DLD1 (cell line): ENCODE data around the gene TPCN2.

Source experiments
- in situ Hi-C: cut with HindIII; loops from 2 replicates; pipeline ENCODE4 v1.10.0; 2017; ENCODE audit warnings: low sequenced_read_pairs

TPCN2 gene

DNA sequence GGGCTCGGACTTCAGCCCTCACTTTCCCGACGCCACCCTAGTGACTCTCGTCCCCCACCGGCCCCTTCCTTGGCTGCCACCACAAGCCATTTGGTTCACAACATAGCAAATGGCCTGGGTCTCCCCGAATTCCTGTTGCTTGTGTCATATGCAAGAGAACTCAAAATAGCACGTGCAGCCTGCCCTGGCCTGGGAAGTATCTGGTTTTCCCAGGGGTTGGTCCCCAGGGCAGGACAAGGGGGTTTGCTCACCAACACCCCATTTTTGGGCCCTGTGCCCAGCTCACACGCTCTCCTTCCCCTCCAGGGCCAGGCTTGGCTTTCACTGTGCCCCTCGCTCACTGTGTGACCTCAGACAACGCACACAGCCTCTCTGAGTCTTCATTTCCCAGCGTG lies 12.8 kb upstream of the TPCN2 start:
- in situ Hi-C loops = no loop called here

DNA sequence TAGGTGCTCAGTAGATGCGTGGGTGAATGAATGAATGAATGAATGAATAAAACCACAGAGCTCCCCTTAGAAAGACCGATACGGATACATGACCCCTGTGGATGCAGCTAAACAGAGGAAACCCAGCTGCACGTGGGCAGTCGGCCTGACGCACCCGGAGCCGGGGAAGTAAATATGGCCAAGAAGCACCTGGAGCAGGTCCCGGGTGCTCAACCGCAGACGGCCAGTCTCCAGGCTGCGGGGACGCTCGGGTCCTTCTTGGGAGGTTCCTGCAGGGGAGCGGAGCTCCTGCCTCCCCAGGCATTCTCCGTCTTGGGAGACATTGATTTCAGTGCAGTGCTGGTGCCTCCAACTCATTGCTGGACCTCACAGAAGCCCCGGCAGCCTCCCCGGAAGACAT lies 11.7 kb upstream of the TPCN2 start:
- in situ Hi-C loops = no loop called here

DNA sequence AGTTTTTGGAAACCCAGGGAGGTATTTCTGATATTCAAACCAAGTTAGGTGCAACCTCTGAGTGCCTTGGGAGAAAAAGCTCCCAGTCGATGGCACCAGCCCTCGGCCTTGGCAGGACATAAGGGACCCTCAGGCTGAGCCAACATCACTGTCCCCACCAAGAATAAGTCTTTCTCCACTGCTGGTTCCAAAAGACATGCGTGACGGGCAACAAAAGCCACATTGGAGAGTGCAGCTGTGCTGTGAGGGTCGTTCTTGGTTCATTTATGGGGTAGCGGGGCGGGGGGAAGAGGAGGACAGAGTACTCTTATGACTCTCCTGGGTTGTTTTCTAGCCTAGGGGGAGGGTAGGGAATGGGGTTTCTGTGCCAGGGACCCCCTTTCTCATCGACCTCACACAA lies 11.2 kb upstream of the TPCN2 start:
- in situ Hi-C loops = no loop called here

DNA sequence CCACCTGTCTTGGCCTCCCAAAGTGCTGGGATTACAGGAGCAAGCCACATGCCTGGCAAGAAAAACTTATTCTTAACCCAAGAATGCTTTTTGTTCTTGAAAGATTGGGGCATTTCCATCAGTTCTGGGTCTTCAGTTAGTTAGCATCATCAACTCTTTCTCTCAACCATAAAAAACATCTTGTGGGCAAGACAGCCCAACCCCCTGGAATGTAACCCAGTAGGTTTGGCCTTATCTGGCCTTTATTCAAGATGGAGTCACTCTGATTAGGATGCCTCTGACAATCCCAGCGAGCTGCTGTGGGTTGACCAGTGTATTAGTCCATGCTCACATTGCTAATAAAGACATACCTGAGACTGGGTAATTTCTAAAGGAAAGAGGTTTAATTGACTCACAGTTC lies 9.2 kb upstream of the TPCN2 start:
- in situ Hi-C loops = no loop called here

DNA sequence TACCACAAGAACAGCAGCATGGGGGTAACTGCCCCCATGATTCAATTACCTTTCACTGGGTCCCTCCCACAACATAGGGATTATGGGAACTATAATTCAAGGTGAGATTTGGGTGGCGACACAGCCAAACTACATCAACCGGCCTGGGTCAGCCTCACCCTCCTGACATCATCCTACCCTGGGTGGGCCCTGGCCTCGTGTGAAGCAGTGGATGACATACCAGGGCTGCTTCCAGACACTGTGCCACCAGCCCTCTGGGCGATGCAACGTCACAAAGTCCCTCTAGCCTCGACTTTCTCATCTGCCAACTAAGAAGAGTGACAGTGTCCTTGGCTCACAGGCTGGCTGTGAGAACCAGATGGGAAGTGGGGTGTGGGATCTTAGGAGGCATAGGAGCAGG lies 8.7 kb upstream of the TPCN2 start:
- in situ Hi-C loops = no loop called here

- in situ Hi-C loops = no loop called here
Measured at GRCh38 chr11:69040581-69041260, 8.0 kb upstream of the TPCN2 start.

- in situ Hi-C loops = no loop called here
Measured at GRCh38 chr11:69041516-69041915, 7.2 kb upstream of the TPCN2 start.

DNA sequence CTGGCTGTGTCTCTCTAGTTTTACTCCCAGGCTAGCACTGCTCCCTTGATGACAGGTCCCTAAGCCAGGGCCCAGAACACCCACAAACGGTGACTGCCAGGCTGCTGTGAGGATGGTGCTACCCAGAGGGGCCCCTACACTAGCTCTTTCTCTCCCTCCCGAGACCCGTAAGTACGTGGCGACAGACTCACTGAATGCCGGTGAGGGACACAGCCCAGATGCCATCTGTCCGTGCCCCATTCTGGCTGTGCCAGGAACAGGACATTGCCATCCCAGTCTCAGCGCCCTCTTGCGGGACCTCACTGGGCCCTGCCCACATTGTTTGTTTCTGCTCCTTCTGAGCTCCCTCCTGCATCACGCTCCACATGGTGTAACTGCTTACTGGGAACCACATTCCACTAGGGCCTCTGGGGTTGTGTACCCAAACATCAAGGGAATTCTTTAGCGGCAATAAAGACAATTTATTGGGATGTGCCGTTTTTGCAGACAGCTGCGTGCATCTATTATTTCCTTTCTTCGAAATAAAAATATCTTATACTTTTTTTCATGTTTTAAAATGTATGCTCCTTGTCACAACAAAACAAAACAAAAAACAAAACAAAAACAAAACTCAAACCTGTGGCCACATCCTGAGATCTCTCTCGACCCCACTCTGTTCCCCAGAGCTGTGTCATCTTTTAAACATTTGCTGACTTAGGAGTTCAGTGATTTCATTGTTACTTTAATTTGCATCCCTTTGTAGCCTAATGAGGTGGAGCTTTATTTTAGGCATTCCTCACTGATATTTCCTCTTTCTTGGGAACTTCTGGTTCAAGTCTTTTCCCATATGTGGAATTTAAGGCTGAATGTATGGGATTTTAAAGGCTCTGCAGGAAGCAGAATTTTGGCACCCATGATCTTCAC lies 4.4 kb upstream of the TPCN2 start:
- in situ Hi-C loops = no loop called here

DNA sequence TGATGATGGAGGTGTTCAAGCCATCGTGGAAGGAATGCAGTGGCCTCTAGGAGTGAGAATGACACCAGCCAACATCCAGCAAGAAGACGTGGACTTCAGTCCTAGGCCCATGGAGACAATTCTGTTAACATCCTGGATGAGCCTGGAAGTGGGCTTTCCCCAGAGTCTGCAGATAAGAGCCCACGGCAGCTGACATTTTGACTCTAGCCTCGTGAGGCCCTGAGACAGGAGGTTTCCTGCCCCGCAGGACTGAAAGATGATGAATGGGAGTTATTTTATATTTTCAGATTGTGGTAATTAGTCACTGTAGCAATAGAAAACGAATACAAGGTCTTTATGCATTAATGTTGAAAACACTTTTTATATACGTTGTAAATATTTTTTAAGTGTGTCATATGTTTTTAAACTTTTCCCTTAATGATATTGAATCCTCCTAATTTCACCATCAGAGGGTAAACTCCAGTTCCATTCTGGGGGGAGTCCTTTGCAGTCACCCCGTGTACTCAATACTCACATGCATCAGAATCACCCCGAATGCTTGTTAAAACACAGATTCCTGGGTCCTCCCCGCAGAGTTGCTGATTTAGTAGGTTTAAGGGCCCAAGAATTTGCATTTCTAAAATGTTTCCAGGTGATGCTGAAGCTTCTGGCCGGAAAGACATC lies 570 bp upstream of the TPCN2 start:
- in situ Hi-C loops = no loop called here

- in situ Hi-C loops = no loop called here
Measured at GRCh38 chr11:69049490-69049867, 747 bp downstream of the TPCN2 start.

GRCh38 chr11:69050592-69051380 lies 2.1 kb downstream of the TPCN2 start:
- in situ Hi-C loops = no loop called here

DNA sequence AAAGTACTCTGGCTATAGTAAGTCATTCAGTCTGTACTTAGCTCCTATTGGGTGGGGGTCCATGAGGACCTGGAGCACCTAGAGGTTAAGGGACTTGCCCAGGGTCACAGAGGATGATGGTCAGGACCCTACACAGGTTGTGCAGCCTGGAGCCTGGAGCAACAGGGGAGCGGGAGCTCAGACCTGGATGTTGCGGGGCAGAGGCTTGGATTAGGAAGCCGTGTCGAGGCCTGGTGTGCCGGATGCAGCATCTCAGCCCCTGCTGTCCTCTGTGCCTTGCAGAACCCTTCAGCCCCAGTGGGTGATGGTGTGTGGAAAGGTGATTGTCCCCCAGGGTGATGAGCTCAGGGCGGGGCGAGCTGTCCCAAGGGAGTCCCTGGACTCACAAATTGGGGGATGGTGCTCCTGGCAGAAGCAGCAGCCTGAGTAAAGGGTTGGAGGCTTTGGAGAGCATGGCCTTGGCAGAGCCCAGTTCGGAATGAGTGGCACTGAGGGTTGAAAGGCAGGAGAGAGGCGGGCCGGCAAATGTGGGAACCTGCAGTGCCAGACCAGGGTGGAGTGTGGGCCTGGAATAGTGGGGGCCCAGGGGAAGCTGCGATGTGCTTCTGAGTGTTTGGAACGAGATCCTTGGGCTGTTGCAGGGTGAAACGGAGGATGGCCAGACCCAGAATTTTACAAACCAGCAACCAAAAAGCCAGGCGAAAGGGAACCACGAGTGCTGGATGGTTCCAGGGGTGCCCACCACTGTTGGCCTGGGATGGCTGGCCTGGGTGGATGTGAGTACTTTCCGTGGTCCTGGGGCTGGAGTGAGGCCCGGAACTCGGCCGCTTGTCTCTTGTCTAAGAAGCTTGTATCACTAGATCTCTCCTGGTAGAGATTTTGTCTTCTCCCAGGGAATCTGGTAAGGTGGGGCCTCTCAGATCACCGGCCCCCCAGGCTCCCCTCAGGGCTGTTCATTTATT lies 2.9 kb downstream of the TPCN2 start:
- in situ Hi-C loops = no loop called here

- in situ Hi-C loops = no loop called here
Measured at GRCh38 chr11:69052343-69053168, 3.8 kb downstream of the TPCN2 start.

DNA sequence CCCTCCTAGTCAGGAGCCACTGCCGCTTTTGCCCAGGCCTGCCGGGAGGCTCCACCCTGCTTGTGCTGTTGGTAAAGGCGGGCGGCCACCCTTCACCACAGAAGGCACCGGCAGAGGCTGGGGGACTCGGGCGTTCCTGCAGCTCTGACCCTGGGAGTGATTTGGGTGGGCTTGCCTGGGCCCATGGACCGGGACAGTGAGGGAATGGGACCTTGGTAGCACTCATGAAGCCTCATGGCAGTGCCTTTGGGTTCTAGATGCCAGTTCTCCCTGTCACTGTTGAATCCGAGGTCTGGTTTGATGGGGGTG lies 4.4 kb downstream of the TPCN2 start:
- in situ Hi-C loops = no loop called here

- in situ Hi-C loops = no loop called here
Measured at GRCh38 chr11:69053546-69054396, 5.0 kb downstream of the TPCN2 start.

GRCh38 chr11:69054397-69055211 lies 5.9 kb downstream of the TPCN2 start:
- in situ Hi-C loops = no loop called here

- in situ Hi-C loops = no loop called here
Measured at GRCh38 chr11:69055212-69055586, 6.5 kb downstream of the TPCN2 start.
